Measurements from ENCODE around the gene SENP1. TPM values are rescaled to one million over a fixed set of nuclear protein-coding genes. Genes with fewer than 3 reads are reported as not detected.

Gene SENP1
- total and polyA plus RNA-seq, 2 of the 13 experiments (the other 11 are each of a cell fraction or from before 2014, with no cell fraction given): 14.0 to 20.2 TPM

DNA sequence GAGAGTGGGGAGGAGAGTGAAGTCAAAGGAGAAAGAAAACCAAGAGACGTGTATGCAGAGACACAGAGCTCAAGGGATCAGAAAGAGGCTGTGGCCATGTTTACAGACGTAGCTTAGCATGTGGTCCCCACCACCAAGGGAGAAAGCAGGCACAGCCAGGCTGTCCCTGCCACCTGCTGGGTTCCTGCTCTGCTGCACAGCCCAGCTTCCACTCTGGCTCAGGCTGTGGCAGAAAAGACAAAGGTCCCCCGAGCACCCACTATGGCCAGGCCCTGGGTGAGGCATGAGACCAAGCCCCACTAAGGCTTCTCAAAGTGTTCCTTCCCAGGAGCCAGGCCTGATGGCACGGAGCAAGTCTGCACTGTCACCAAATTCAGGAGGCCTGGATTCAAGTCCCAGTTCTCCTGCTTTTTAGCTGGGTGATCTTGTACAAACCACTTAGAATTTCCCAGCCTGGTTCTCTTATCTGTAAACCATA lies 75.7 kb downstream of the SENP1 start (continued):
- TF ChIP-seq SNRNP70 (IDR thresholded peaks at IDR 0.05; ENCODE audit: low read depth, low read length) (no peak), ZNF766 (CRISPR knock-in tag; IDR thresholded peaks at IDR 0.05; ENCODE audit: borderline replicate concordance) (no peak), TBX3 (IDR thresholded peaks at IDR 0.05; ENCODE audit: borderline replicate concordance) (no peak), IKZF1 (IDR thresholded peaks at IDR 0.05) (no peak), FOXA1 (IDR thresholded peaks at IDR 0.05) (no peak), FOXA1 (CRISPR knock-in tag; IDR thresholded peaks at IDR 0.05) (peak; percentile 55), ZFP1 (CRISPR knock-in tag; IDR thresholded peaks at IDR 0.05) (no peak), ZNF619 (CRISPR knock-in tag; IDR thresholded peaks at IDR 0.05) (no peak), YY1 (IDR thresholded peaks at IDR 0.05; ENCODE audit: insufficient read depth, insufficient replicate concordance, low read depth, low read length) (no peak), STAG1 (CRISPR knock-in tag; IDR thresholded peaks at IDR 0.05) (peak; percentile 52), ZNF333 (CRISPR knock-in tag; IDR thresholded peaks at IDR 0.05; ENCODE audit: borderline replicate concordance) (no peak), SOX13 (IDR thresholded peaks at IDR 0.05) (no peak), SOX13 (CRISPR knock-in tag; conservative IDR thresholded peaks at IDR 0.05 in 1 of 2, IDR thresholded peaks at IDR 0.05 in 1 of 2) (no peak), FOXA3 (CRISPR knock-in tag; IDR thresholded peaks at IDR 0.05) (peak; percentile 36; the same call in 1 of the 2 replicates), ZBTB7A (CRISPR knock-in tag; IDR thresholded peaks at IDR 0.05) (no peak), ZIK1 (CRISPR knock-in tag; IDR thresholded peaks at IDR 0.05; ENCODE audit: borderline replicate concordance, low read depth) (no peak), RFXANK (CRISPR knock-in tag; IDR thresholded peaks at IDR 0.05) (no peak)
- TF ChIP-seq, protein P1, sequence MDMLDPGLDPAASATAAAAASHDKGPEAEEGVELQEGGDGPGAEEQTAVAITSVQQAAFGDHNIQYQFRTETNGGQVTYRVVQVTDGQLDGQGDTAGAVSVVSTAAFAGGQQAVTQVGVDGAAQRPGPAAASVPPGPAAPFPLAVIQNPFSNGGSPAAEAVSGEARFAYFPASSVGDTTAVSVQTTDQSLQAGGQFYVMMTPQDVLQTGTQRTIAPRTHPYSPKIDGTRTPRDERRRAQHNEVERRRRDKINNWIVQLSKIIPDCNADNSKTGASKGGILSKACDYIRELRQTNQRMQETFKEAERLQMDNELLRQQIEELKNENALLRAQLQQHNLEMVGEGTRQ (IDR thresholded peaks at IDR 0.05; ENCODE audit: low read depth, low read length): no peak
- TF ChIP-seq, protein P1 (CRISPR knock-in tag; IDR thresholded peaks at IDR 0.05; ENCODE audit: borderline replicate concordance): no peak
- TF ChIP-seq, protein P2, sequence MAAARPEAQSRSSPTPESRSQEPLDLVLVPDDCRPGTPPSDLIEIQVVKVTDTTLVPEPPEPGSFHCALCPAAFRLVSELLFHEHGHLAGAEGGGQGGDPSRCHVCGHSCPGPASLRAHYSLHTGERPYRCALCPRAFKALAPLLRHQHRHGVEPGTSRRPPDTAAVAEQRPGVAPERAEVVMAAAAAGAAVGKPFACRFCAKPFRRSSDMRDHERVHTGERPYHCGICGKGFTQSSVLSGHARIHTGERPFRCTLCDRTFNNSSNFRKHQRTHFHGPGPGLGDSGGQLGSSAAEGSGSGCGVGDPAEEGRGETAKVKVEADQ (CRISPR knock-in tag; IDR thresholded peaks at IDR 0.05; ENCODE audit: borderline replicate concordance): no peak
- TF ChIP-seq, protein P3, sequence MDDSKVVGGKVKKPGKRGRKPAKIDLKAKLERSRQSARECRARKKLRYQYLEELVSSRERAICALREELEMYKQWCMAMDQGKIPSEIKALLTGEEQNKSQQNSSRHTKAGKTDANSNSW (CRISPR knock-in tag; IDR thresholded peaks at IDR 0.05; ENCODE audit: borderline replicate concordance): no peak
- TF ChIP-seq, protein P4, sequence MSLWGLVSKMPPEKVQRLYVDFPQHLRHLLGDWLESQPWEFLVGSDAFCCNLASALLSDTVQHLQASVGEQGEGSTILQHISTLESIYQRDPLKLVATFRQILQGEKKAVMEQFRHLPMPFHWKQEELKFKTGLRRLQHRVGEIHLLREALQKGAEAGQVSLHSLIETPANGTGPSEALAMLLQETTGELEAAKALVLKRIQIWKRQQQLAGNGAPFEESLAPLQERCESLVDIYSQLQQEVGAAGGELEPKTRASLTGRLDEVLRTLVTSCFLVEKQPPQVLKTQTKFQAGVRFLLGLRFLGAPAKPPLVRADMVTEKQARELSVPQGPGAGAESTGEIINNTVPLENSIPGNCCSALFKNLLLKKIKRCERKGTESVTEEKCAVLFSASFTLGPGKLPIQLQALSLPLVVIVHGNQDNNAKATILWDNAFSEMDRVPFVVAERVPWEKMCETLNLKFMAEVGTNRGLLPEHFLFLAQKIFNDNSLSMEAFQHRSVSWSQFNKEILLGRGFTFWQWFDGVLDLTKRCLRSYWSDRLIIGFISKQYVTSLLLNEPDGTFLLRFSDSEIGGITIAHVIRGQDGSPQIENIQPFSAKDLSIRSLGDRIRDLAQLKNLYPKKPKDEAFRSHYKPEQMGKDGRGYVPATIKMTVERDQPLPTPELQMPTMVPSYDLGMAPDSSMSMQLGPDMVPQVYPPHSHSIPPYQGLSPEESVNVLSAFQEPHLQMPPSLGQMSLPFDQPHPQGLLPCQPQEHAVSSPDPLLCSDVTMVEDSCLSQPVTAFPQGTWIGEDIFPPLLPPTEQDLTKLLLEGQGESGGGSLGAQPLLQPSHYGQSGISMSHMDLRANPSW (CRISPR knock-in tag; IDR thresholded peaks at IDR 0.05; ENCODE audit: borderline replicate concordance): no peak
- TF ChIP-seq, protein P5, sequence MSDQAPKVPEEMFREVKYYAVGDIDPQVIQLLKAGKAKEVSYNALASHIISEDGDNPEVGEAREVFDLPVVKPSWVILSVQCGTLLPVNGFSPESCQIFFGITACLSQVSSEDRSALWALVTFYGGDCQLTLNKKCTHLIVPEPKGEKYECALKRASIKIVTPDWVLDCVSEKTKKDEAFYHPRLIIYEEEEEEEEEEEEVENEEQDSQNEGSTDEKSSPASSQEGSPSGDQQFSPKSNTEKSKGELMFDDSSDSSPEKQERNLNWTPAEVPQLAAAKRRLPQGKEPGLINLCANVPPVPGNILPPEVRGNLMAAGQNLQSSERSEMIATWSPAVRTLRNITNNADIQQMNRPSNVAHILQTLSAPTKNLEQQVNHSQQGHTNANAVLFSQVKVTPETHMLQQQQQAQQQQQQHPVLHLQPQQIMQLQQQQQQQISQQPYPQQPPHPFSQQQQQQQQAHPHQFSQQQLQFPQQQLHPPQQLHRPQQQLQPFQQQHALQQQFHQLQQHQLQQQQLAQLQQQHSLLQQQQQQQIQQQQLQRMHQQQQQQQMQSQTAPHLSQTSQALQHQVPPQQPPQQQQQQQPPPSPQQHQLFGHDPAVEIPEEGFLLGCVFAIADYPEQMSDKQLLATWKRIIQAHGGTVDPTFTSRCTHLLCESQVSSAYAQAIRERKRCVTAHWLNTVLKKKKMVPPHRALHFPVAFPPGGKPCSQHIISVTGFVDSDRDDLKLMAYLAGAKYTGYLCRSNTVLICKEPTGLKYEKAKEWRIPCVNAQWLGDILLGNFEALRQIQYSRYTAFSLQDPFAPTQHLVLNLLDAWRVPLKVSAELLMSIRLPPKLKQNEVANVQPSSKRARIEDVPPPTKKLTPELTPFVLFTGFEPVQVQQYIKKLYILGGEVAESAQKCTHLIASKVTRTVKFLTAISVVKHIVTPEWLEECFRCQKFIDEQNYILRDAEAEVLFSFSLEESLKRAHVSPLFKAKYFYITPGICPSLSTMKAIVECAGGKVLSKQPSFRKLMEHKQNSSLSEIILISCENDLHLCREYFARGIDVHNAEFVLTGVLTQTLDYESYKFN (CRISPR knock-in tag; conservative IDR thresholded peaks at IDR 0.05): no peak

Measured in HepG2 (cell line).